Bronchial epithelial cell (primary cell): ENCODE results near the gene AK1. TPM values are rescaled to one million over a fixed set of nuclear protein-coding genes. Genes with fewer than 3 reads are reported as not detected.

Experiments used
- DNase-seq: peaks from one replicate; pipeline ENCODE4 v3.0.0-alpha.2; 2010; ENCODE audit warnings: low read depth
- FAIRE-seq: peaks from 2 replicates; lab custom pipeline; 2011; peaks lifted over from hg19 to GRCh38; lab: Jason Lieb, UNC
- H3K27me3 ChIP-seq: 2 replicates; pipeline ENCODE4 v1.5.1; 2011; ENCODE audit warnings: low read length; ENCODE audit not compliant: control insufficient read depth, insufficient read depth
- H3K36me3 ChIP-seq: 2 replicates; pipeline ENCODE4 v1.5.1; 2011; ENCODE audit warnings: low read length; ENCODE audit not compliant: control insufficient read depth, insufficient read depth
- H3K4me3 ChIP-seq: 2 replicates; pipeline ENCODE4 v1.5.1; 2011; ENCODE audit warnings: mild to moderate bottlenecking, low read depth, low read length, control low read depth
- CTCF ChIP-seq: IDR thresholded peaks from 2 replicates; pipeline ENCODE4 v1.5.1; 2011; ENCODE audit warnings: mild to moderate bottlenecking, moderate library complexity, low read length, control low read depth, inconsistent platforms; ENCODE audit not compliant: insufficient read depth, severe bottlenecking
- total RNA-seq: library from RNA; depleted of rRNA; stranded (reverse); fragments of >200 nt; gene quantifications from 2 replicates; pipeline ENCODE4 v1.2.1, GENCODE V29; 2014

AK1 gene
- total RNA-seq, 1 donor from 2014 or later = 19.0 TPM

GRCh38 chr9:127893392-127893791 lies 15.9 kb upstream of the AK1 start:
- Histone ChIP-seq H3K27me3 (no peaks in the 10 kb centered on the region), H3K36me3 (peaks cover 39% of the 10 kb centered on the region), H3K4me3 (no peak overlapping the region)
- no peak for FAIRE-seq
- no peak for DNase-seq
- no peak for TF ChIP-seq CTCF

GRCh38 chr9:127892831-127893230 lies 15.4 kb upstream of the AK1 start:
- DNase-seq (no peak), FAIRE-seq (no peak)
- no peak for TF ChIP-seq CTCF
- Histone ChIP-seq H3K27me3 (no peaks in the 10 kb centered on the region), H3K4me3 (no peak overlapping the region), H3K36me3 (peaks cover 41% of the 10 kb centered on the region)

GRCh38 chr9:127890053-127890452 lies 12.6 kb upstream of the AK1 start:
- FAIRE-seq (no peak), DNase-seq (no peak)
- Histone ChIP-seq H3K4me3 (no peak overlapping the region), H3K36me3 (peaks cover 36% of the 10 kb centered on the region), H3K27me3 (no peaks in the 10 kb centered on the region)
- TF ChIP-seq CTCF = no peak

GRCh38 chr9:127887792-127888191 lies 10.3 kb upstream of the AK1 start:
- DNase-seq = no peak
- FAIRE-seq = peak; percentile 98
- Histone ChIP-seq H3K4me3 (no peak overlapping the region), H3K27me3 (no peaks in the 10 kb centered on the region), H3K36me3 (peaks cover 21% of the 10 kb centered on the region)
- TF ChIP-seq CTCF = peak; percentile 16

- TF ChIP-seq CTCF = no peak
- no peak for DNase-seq
- peaks cover 19% of the 10 kb centered on the region for H3K36me3 ChIP-seq
- FAIRE-seq = no peak
- H3K4me3 ChIP-seq = no peak overlapping the region
- H3K27me3 ChIP-seq = no peaks in the 10 kb centered on the region
Measured at GRCh38 chr9:127886401-127886972, 9.0 kb upstream of the AK1 start.
